ENCODE measurements around the gene DOP1A.

The DOP1A gene

GRCh38 chr6:83153883-83154521 is 86.5 kb downstream of the DOP1A start:
- peak; percentile 35 for DNase-seq

DNA sequence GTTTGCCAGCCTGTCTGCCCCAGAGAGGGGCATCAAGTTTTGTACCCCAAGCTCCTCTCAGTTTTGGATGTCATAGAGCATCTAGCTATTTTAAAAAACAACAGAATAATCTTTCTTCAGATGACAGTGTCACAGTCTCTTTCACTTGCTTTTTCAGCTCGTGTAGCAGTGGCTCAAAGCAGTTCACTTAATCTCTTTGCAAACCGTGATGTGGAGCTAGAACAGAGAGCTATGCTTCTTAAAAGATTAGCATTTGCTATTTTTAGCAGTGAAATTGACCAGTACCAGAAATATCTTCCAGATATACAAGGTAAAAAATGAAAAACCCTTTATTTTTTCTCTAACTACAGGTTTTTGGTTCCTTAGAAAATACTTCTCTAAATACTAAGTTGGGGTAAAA is 88.3 kb downstream of the DOP1A start:
- DNase-seq = peak; percentile 74

GRCh38 chr6:83160167-83160566 is 92.7 kb downstream of the DOP1A start:
- peak; percentile 90 for DNase-seq

DNA sequence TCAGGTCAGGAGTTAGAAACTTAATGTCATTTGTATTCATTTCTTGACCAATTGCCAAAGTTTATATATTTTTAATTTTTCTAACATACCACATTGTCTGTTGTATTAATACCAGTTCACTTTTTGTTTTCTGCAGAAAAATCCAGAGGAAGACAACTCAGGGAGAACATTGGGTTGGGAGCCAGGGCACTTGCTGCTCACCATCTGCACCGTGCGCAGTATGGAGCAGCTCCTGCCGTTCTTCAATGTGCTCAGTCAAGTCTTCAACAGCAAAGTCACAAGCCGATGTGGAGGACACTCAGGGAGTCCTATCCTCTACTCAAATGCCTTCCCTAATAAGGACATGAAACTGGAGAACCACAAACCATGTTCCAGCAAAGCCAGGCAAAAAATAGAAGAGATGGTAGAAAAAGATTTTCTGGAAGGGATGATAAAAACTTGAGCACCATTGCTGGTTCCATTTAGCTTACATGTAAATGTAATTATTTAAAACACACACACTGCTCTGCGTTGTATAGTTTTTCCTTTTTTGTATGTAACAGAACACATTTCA is 100.3 kb downstream of the DOP1A start:
- DNase-seq = no peak

DNA sequence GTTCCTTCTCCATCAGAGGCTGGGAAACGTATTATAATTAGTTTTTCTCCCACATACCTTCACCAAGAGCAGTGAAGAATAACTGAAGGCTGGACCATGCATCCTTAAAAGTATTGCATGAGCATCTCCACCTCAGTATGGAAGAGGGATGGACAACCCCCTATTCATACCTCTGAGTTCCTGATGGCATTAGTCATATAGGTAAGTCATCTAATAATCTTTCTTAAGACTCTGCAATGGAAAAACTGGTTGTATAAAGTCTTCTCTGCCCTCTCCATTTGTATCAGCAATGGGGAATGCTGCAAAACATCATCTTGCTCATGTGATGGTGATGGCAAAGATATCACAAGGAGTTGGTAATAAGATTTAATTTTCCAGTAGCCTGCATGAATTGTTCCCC is 101.1 kb downstream of the DOP1A start:
- no peak for DNase-seq

DNA sequence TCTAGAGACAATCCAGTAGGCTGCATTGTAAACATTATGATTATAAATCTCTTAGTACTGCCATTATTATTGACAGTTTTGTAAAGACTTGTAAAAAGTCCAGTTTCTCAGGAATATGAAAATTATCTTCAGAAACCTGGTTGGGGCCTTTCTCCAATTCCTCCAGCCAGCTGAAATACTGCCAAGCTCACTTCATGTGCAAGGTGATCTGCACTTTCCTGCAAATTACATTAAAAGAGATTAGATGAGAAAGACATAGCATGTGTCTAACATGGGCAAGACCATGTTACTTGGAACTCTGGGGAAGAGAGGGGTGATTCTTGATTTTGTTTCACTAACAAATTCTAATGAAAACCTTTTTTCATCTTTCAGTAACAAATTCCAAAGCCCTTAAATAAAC is 101.6 kb downstream of the DOP1A start:
- DNase-seq = peak; percentile 62

DNA sequence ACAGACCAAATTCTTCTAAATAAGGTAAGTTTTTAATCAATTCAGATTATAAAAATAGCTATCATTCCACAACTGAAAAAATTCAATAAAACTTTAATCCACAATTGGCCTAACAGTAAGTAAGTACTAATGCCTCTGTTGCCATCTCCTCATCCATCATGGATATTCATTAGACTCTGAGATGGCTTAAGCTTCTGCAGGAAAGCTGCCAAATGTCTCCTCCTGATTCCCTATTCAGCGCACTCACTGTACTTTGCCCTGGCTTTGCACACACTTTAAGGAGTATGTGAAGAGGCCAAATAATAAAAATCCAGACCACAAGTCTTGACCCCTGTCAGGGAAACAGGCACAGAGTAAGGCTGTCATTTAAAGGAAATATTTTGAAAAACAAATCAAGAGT is 102.0 kb downstream of the DOP1A start:
- DNase-seq = peak; percentile 87

GRCh38 chr6:83176246-83176645 is 108.8 kb downstream of the DOP1A start:
- peak; percentile 22 for DNase-seq

DNA sequence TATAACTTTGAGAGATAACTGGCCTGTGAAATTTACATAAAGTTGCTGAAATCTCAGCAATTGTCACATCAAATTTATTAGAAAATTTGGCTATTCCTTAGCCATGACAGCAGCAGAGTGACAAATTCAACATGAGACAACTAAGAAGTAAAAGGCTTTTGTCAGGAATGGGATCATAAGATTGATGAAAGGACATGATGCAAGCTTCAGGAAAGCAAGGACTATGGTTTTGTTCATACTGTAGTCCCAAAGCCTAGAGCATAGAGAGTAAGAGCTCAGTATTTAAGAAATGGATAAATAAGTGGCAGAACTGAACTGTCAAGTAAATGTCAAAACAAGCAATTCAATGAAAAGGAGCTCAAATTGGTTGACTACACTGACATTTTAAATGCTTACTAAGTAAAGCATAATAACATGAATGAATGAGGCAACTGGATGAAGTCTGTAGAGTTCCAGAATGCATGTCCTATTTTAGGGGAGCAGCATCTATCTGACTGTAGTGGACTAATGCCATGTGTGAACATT is 113.0 kb downstream of the DOP1A start:
- DNase-seq = no peak

DNA sequence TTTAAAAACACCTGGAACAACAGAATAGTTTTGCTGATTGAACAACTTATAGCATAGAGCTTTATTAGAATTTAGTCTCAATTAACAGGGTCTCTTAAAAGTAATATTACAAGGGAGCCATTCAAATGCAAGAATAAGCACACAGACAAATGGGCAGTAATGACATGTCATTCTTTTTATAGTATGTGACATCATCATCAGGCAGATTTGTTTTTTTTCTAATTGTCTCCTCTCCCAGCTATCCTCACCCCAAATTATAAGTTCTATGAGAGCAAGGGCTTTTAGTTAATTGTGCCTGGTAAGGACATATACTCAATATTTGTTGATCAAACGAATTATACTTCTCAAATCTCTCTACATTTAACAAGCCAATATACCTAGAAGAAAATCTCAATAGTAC is 114.6 kb downstream of the DOP1A start:
- DNase-seq = no peak

- no peak for DNase-seq
Measured at GRCh38 chr6:83183082-83183828, 115.8 kb downstream of the DOP1A start.

DNA sequence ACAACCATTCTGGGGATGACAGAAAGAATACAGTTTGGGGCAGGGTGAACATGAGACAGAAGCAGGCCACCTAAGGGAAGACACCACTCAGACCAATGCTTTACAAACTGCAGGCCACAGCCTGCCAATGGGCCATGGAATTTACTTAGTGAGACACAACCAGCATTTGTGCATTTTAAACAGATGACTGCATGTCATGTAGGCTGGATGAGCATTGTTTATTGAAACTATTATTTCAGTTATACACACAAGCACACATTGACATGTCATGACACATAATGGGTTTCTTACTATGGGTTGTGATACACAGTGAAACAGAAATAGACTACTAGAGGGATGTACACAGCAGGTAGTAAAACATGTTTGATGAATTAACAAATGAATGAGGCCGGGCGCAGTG is 117.6 kb downstream of the DOP1A start:
- no peak for DNase-seq

- DNase-seq = no peak
Measured at GRCh38 chr6:83188501-83188900, 121.0 kb downstream of the DOP1A start.

DNA sequence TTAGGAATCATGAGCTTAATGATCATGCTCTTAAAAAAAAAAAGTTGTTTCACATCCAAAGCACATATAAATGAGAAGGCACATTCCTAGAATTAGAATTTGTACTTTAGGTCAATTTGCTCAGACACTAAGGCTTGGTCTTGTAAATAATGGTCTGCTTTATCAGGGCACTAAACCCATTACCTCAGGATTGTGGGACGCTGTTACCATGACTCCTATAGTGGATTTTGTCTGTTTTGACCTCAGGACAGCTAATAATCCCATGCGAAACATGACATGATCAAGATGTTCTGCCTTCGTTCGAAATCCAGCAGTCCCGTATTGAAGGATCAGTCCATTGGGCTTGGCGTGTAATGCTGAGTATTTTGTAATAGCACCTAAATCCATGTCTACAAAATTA is 123.2 kb downstream of the DOP1A start:
- peak; percentile 58 for DNase-seq

DNA sequence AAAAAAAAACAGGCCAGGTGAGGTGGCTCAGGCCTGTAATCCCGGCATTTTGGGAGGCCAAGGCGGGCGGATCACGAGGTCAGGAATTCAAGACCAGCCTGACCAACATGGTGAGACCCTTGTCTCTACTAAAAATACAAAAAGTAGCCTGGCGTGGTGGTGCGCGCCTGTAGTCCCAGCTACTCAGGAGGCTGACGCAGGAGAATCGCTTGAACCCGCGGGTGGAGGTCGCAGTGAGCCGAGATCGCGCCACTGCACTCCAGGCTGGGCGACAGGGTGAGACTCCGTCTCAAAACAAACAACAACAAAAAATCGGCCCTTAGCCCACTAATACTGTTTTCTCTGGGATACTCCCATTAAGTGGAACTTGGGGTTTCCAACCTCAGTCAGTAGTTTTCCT is 124.5 kb downstream of the DOP1A start:
- peak; percentile 2 for DNase-seq

- DNase-seq = no peak
Measured at GRCh38 chr6:83192456-83192855, 125.0 kb downstream of the DOP1A start.

- peak; percentile 90 for DNase-seq
Measured at GRCh38 chr6:83192871-83193746, 125.6 kb downstream of the DOP1A start, which contains the start of the genes PGM3 and RWDD2A. Gene PGM3, minus strand, starts transcription at chr6:83193265. Its CDS starts 2,253 bp downstream, at chr6:83191012. Gene RWDD2A, plus strand, starts transcription at chr6:83193357. Its CDS starts 1,095 bp downstream, at chr6:83194452.

- peak; percentile 50 for DNase-seq
Measured at GRCh38 chr6:83193747-83194566, 126.5 kb downstream of the DOP1A start.

DNA sequence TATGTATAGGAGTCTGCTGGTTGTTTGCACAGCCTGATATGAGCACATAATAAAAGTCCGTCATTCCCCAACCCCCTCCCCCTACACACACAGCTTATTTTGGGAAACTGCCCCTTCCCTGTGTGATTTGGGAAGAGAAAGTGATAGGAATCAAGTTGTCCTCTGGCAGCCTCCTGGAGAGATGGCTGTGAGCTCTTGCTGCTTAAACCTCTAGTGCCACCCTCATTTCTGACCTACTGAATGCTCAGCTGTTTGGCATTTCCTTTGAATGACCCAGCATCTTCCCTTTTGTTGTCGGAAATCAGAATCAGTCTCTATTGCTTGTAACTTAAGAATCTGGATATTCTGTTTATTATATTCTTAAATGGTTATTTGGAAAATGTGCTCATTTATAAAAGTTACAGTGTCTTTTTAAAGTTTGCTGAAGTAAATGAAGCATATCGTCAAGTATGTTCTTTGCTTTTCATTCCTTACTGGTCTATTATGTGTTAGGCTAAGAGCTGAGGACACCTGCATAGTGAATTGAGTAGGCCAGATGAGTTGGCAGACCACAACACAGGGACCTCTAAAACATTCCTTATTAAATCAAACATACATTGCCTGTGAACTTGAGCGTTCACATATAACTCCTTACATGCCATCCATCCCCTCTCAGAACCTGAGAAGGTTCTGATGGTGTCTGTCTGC is 131.2 kb downstream of the DOP1A start:
- DNase-seq = no peak

GRCh38 chr6:83199173-83199862 is 131.8 kb downstream of the DOP1A start:
- DNase-seq = no peak

- no peak for DNase-seq
Measured at GRCh38 chr6:83199863-83200225, 132.4 kb downstream of the DOP1A start.

Measured in NCI-H82 (cell line).